Measurements from ENCODE around the gene STXBP2. TPM values are rescaled to one million over a fixed set of nuclear protein-coding genes. Genes with fewer than 3 reads are reported as not detected.

Gene STXBP2
- total and polyA plus RNA-seq, 2 experiments from 2014 or later: 1.8 to 2.0 TPM

DNA sequence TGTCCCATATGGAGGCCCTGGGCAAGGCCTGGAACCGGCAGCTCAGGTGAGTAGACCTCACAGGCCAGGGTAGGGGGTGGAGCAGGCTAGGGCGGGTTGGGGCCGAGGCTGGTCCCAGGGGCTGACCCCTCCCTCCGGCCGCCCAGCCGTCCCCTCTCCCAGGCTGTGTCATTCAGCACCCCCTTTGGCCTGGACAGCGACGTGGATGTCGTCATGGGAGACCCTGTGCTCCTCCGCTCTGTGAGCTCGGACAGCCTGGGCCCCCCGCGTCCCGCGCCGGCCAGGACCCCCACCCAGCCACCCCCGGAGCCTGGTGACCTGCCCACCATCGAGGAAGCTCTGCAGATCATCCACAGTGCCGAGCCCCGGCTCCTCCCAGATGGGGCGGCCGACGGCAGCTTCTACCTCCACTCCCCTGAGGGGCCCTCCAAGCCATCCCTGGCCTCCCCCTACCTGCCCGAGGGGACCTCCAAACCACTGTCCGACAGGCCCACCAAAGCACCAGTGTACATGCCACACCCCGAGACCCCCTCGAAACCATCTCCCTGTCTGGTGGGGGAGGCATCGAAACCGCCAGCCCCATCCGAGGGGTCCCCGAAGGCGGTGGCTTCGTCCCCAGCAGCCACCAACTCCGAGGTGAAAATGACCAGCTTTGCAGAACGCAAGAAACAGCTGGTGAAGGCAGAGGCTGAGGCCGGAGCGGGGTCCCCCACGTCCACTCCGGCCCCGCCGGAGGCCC, 25.2 kb upstream of the STXBP2 start:
- Histone ChIP-seq H3K79me2 (ENCODE audit: insufficient read depth) (no peaks in the 10 kb centered on the region), H3K36me3 (ENCODE audit: low read depth) (no peaks in the 10 kb centered on the region), H3K9ac (no peak overlapping the region), H3K9me3 (ENCODE audit: low read depth) (no peaks in the 10 kb centered on the region), H2AFZ (no peak overlapping the region), H3K27ac (no peak overlapping the region), H3K4me2 (ENCODE audit: unreplicated experiment) (no peak overlapping the region), H3F3A (ENCODE audit: insufficient read depth) (no peaks in the 10 kb centered on the region), H4K20me1 (ENCODE audit: insufficient read depth) (no peaks in the 10 kb centered on the region), H3K27me3 (replicated peaks; ENCODE audit: insufficient read depth) (no peaks in the 10 kb centered on the region), H3K4me1 (ENCODE audit: insufficient read depth) (no peaks in the 10 kb centered on the region), H3K9me2 (ENCODE audit: insufficient read depth) (no peaks in the 10 kb centered on the region), H3K4me3 (no peak overlapping the region)
- in situ Hi-C loops (cut with MboI): no loop called here
- TF ChIP-seq EZH2 (IDR thresholded peaks at IDR 0.05; ENCODE audit: insufficient read depth, poor library complexity, severe bottlenecking) (no peak), EZH2phosphoT487 (IDR thresholded peaks at IDR 0.05; ENCODE audit: insufficient read depth, low read depth) (no peak)
- DNase-seq: no peak
- 80 to 85% methylated on average over 24 to 41 of the region's 41 CpGs for WGBS, 2 experiments (ENCODE audit: low coverage in 1 of 2, low lambda C conversion rate in 2 of 2, missing lambda C conversion rate in 2 of 2)

DNA sequence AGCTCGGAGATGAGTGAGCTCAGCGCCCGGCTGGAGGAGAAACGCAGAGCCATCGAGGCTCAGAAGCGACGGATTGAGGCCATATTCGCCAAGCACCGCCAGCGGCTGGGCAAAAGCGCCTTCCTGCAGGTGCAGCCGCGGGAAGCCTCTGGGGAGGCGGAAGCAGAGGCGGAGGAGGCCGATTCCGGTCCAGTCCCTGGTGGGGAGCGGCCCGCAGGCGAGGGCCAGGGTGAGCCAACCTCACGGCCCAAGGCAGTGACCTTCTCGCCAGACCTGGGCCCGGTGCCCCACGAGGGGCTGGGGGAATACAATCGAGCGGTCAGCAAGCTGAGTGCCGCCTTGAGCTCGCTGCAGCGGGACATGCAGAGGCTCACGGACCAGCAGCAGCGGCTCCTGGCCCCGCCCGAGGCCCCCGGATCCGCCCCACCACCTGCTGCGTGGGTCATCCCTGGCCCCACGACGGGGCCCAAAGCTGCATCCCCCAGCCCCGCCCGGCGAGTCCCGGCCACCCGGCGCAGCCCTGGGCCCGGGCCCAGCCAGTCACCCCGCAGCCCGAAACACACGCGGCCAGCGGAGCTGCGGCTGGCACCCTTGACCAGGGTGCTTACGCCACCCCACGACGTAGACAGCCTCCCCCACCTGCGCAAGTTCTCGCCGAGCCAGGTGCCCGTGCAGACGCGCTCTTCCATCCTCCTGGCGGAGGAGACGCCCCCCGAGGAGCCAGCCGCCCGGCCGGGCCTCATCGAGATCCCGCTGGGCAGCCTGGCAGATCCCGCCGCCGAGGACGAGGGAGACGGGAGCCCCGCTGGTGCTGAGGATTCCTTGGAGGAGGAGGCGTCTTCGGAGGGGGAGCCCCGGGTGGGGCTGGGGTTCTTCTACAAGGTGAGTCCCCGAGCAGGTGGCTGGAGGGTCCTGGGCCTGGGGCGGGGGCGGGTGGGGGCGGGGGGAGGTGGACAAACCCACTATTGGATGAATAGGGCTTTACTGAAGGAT, 24.3 kb upstream of the STXBP2 start:
- Histone ChIP-seq H3K9me2 (ENCODE audit: insufficient read depth) (no peaks in the 10 kb centered on the region), H3K4me3 (no peak overlapping the region), H3K36me3 (ENCODE audit: low read depth) (no peaks in the 10 kb centered on the region), H3K4me2 (ENCODE audit: unreplicated experiment) (no peak overlapping the region), H3F3A (ENCODE audit: insufficient read depth) (no peaks in the 10 kb centered on the region), H3K79me2 (ENCODE audit: insufficient read depth) (no peaks in the 10 kb centered on the region), H3K27me3 (replicated peaks; ENCODE audit: insufficient read depth) (no peaks in the 10 kb centered on the region), H2AFZ (no peak overlapping the region), H3K9me3 (ENCODE audit: low read depth) (no peaks in the 10 kb centered on the region), H3K27ac (no peak overlapping the region), H3K4me1 (ENCODE audit: insufficient read depth) (no peaks in the 10 kb centered on the region), H4K20me1 (ENCODE audit: insufficient read depth) (no peaks in the 10 kb centered on the region), H3K9ac (no peak overlapping the region)
- TF ChIP-seq EZH2 (IDR thresholded peaks at IDR 0.05; ENCODE audit: insufficient read depth, poor library complexity, severe bottlenecking) (no peak), EZH2phosphoT487 (IDR thresholded peaks at IDR 0.05; ENCODE audit: insufficient read depth, low read depth) (no peak)
- in situ Hi-C loops (cut with MboI): no loop called here
- DNase-seq: no peak
- WGBS, 2 experiments (ENCODE audit: low coverage in 1 of 2, low lambda C conversion rate in 2 of 2, missing lambda C conversion rate in 2 of 2): 85 to 86% methylated on average over 65 to 80 of the region's 81 CpGs

DNA sequence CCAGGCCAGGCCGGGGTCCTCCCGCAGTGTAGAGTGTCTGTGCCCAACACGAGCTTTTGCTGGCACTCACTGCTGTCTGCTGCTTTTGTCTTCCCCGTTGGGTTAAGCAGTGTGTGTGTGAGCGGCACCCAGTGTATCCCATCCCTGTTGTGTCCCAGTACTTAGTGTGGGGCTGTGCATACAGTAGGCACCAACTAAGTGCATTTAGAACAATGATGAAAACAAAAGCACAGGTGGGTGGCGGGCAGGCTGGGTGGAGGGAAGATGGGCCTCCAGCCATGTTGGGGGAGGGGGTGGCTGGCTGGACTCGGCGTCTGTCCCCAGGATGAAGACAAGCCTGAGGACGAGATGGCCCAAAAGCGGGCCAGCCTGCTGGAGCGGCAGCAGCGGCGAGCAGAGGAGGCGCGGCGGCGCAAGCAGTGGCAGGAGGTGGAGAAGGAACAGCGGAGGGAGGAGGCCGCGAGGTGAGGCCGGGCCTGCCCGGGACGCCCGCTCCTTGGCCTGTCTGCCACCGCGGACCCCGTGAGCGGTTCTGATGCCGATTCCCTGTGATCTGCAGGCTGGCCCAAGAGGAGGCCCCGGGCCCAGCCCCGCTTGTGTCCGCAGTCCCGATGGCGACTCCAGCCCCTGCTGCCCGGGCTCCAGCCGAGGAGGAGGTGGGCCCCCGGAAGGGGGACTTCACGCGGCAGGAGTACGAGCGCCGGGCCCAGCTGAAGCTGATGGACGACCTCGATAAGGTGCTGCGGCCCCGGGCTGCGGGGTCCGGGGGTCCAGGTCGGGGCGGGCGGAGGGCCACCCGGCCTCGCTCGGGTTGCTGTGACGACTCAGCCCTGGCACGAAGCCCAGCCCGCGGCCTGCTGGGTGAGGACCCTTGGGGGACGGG, 21.8 kb upstream of the STXBP2 start:
- Histone ChIP-seq H4K20me1 (ENCODE audit: insufficient read depth) (no peaks in the 10 kb centered on the region), H2AFZ (no peak overlapping the region), H3K36me3 (ENCODE audit: low read depth) (no peaks in the 10 kb centered on the region), H3K4me3 (no peak overlapping the region), H3K4me2 (ENCODE audit: unreplicated experiment) (no peak overlapping the region), H3K27me3 (replicated peaks; ENCODE audit: insufficient read depth) (no peaks in the 10 kb centered on the region), H3K27ac (no peak overlapping the region), H3K4me1 (ENCODE audit: insufficient read depth) (no peaks in the 10 kb centered on the region), H3K9ac (no peak overlapping the region), H3K9me3 (ENCODE audit: low read depth) (no peaks in the 10 kb centered on the region), H3K79me2 (ENCODE audit: insufficient read depth) (no peaks in the 10 kb centered on the region), H3F3A (ENCODE audit: insufficient read depth) (no peaks in the 10 kb centered on the region), H3K9me2 (ENCODE audit: insufficient read depth) (no peaks in the 10 kb centered on the region)
- TF ChIP-seq EZH2phosphoT487 (IDR thresholded peaks at IDR 0.05; ENCODE audit: insufficient read depth, low read depth): no peak
- no peak for TF ChIP-seq EZH2 (IDR thresholded peaks at IDR 0.05; ENCODE audit: insufficient read depth, poor library complexity, severe bottlenecking)
- in situ Hi-C loops (cut with MboI): no loop called here
- WGBS, 2 experiments (ENCODE audit: low coverage in 1 of 2, low lambda C conversion rate in 2 of 2, missing lambda C conversion rate in 2 of 2): 77 to 80% methylated on average over 21 to 59 of the region's 59 CpGs
- DNase-seq: no peak

DNA sequence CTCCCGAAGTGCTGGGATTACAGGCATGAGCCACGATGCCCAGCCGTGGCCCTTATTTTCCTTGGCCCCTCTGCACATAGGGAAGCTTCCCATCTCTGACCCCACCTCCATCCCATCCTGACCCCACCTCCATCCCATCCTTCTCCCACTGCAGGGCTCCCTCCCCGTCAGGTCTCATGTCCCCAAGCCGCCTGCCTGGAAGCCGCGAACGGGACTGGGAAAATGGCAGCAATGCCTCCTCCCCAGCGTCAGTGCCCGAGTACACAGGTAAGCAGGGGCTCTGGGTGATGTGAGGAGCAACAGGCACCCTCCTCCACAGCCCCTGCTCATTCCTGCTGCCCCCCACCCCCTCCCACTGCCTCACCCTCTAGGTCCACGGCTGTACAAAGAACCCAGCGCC, 19.7 kb upstream of the STXBP2 start:
- Histone ChIP-seq H3K9ac (no peak overlapping the region), H3K27me3 (replicated peaks; ENCODE audit: insufficient read depth) (no peaks in the 10 kb centered on the region), H3K4me2 (ENCODE audit: unreplicated experiment) (no peak overlapping the region), H3K9me2 (ENCODE audit: insufficient read depth) (no peaks in the 10 kb centered on the region), H3K9me3 (ENCODE audit: low read depth) (no peaks in the 10 kb centered on the region), H3K27ac (no peak overlapping the region), H4K20me1 (ENCODE audit: insufficient read depth) (no peaks in the 10 kb centered on the region), H3F3A (ENCODE audit: insufficient read depth) (no peaks in the 10 kb centered on the region), H3K79me2 (ENCODE audit: insufficient read depth) (no peaks in the 10 kb centered on the region), H3K4me3 (no peak overlapping the region), H3K36me3 (ENCODE audit: low read depth) (no peaks in the 10 kb centered on the region), H3K4me1 (ENCODE audit: insufficient read depth) (no peaks in the 10 kb centered on the region), H2AFZ (no peak overlapping the region)
- DNase-seq: no peak
- 86 to 96% methylated on average over 8 to 12 of the region's 12 CpGs for WGBS, 2 experiments (ENCODE audit: low coverage in 1 of 2, low lambda C conversion rate in 2 of 2, missing lambda C conversion rate in 2 of 2)
- in situ Hi-C loops (cut with MboI): no loop called here
- TF ChIP-seq EZH2 (IDR thresholded peaks at IDR 0.05; ENCODE audit: insufficient read depth, poor library complexity, severe bottlenecking) (no peak), EZH2phosphoT487 (IDR thresholded peaks at IDR 0.05; ENCODE audit: insufficient read depth, low read depth) (no peak)
